LoVo (cell line): ENCODE measurements around the gene DES.
A peak's percentile ranks its signal among the peaks of the same experiment; 100 is the strongest.
"Not testable (repeated sequence)": the region's sequence is repeated elsewhere in the genome, so short reads cannot be mapped to it uniquely, and the experiment has no call there.

Experiments
- DNase-seq: peaks from one replicate; pipeline ENCODE4 v3.0.0-alpha.2; 2016; ENCODE audit warnings: low spot score

The DES gene

DNA sequence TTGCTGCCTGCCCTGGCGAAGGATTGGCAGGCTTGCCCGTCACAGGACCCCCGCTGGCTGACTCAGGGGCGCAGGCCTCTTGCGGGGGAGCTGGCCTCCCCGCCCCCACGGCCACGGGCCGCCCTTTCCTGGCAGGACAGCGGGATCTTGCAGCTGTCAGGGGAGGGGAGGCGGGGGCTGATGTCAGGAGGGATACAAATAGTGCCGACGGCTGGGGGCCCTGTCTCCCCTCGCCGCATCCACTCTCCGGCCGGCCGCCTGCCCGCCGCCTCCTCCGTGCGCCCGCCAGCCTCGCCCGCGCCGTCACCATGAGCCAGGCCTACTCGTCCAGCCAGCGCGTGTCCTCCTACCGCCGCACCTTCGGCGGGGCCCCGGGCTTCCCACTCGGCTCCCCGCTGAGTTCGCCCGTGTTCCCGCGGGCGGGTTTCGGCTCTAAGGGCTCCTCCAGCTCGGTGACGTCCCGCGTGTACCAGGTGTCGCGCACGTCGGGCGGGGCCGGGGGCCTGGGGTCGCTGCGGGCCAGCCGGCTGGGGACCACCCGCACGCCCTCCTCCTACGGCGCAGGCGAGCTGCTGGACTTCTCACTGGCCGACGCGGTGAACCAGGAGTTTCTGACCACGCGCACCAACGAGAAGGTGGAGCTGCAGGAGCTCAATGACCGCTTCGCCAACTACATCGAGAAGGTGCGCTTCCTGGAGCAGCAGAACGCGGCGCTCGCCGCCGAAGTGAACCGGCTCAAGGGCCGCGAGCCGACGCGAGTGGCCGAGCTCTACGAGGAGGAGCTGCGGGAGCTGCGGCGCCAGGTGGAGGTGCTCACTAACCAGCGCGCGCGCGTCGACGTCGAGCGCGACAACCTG is at the start of gene DES:
TSS of gene DES (plus strand) at position 223 of the 857 bp plus-strand sequence. CDS start at position 309, 86 bp downstream.
- no peak for DNase-seq

DNA sequence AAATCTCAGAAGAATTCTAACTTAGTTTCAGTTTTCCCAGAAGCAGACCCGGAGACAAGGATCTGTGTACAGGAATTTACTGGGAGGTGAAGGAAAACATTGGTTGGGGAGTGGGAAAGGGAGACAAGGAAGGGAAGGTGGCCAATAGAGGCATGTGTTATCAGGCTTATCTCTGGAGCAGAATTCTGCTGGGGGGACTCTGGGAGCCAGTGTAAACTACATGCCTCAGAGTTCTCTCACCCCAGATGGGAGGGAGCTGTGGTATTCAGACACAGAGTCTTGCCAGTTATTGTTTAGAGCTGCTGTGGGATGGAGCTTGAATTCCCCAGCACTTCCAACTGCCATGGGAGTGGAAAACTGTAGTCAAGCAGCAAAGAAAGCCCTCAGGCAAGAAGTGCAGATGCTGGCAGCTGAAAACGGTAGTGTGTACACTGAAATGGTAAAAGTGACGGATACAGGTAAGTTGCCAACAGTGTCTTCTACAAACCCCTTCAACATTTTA is 49.4 kb upstream of the DES start:
- DNase-seq = peak; percentile 3

DNA sequence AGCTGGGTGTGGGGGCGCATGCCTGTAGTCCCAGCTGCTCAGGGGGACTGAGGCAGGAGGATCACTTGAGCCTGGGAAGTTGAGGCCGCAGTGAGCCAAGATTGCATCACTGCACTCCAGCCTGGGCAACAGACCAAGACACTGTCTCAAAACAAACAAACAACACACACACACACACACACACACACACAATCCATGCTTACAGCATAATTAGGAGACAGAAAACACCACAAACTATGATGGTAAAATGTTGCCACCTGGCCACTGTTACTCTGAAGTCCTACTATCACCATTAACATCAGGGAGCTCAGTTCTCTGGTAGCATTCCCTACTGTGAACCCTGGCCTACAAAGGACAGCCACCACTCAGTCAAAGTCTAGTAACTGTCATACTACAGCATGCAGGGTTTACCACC is 48.7 kb upstream of the DES start:
- DNase-seq = peak; percentile 18

DNA sequence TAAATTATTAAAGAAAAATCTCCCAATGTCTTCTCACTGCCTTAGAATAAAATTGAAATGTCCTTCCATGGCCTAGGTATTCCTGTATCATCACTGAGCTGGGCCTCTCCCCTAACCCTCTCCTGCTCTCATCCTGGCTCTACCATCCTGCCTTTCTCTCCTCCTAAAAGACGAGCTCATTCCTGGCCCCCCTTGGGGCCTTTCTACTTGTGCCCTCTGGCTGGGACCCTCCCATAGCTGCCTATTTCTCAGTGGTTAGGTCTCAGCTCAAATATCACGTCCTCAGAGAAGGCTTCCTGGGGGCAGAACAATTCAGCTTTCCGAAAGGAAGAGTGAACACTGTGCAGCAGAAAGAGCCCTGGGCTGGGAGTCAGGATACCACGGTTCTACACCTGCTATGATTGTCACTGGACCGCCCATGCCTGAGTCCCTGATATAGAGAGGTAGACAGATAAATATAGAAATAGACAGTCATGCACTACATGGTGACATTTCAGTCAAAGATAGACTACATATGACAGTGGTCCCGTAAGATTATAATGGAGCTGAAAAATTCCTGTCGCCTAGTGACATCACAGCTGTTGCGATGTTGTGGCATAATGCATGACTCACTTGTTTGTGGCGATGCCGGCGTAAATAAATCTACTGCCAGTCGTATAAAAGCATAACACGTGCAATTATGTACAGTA is 39.9 kb upstream of the DES start:
- DNase-seq = no peak

DNA sequence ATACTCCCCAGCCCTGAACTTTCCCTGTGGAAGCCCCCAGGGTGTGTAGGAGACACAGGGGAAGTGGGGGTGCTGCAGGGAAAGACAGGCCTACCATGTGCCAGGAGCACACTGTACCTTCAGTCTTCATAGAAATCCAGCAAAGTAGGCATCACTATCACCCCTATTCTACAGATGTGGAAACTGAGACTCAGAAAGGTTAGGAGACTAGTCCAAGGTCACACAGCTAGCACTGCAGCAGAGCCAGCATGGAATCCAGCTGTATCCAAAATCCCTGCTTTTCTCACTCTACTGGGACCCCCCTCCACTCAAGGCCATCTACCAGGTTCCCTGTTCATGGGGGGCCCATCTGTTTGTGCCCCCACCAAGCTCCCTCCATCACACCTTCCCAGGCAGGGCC is 37.3 kb upstream of the DES start:
- no peak for DNase-seq

DNA sequence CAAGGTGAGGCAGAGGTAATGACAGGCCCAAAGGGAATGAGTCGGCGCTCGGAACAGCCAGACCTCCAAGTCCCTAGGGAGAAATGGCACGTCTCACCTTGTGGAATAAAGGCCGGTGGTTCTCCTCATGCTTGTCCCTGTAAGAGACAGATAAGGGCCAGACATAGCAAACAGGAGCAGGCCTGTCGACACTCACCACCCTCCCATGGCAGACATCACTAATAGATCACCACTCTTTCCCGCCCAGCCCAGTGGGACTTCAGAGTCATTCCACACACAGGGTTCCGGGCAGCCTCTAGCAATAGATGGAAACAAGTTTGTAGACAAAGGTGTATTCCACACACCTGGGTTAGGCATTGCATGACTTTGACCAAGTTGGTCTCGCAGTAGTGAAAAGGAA is 36.7 kb upstream of the DES start:
- no peak for DNase-seq

DNA sequence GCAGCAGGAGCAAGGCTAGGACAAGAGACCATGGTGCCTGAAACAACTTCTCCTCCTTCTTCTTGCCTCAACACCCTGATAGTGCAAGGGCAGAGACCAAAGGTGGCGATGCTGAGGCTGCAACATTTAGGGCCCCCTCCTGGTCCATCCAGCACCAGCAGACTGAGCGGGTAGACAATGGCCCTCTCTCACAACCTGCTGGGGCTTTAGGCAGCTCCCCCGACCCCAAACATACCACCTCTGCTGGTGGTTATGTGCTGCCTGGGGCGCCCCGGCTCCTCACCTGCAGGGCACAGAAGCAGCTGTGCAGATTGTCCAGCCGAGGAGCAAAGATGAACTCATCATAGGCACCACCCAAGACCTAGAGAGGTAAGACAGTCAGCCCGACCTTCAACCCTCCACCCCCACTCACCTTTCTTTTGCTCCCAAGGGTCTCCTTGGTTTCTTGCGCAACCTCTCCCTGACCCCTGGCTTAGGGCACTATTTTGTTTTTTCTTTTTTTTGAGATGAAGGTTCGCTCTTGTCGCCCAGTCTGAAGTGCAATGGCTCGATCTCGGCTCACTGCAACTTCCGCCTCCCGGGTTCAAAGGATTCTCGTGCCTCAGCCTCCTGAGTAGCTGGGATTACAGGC is 34.0 kb upstream of the DES start:
- DNase-seq = no peak

DNA sequence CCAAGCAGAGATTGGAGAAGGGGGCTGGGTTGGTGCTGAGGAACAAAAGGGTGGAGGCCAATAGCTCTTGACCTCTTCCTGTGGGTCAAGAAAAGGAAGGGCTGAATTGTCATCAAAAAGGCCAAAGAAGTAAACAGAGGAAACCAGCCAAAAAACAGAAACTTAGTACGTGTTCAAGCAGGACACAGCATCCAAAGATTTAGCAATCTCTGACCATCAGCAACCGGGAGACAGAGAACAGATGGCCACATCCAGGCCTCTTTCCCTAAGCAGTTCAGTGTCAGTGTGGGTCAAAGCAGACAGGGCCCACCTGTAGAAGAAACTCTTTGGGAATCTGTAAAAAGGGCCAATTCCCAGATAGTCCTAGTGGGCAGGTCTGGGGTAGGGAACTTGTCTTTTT is 33.3 kb upstream of the DES start:
- DNase-seq = no peak

DNA sequence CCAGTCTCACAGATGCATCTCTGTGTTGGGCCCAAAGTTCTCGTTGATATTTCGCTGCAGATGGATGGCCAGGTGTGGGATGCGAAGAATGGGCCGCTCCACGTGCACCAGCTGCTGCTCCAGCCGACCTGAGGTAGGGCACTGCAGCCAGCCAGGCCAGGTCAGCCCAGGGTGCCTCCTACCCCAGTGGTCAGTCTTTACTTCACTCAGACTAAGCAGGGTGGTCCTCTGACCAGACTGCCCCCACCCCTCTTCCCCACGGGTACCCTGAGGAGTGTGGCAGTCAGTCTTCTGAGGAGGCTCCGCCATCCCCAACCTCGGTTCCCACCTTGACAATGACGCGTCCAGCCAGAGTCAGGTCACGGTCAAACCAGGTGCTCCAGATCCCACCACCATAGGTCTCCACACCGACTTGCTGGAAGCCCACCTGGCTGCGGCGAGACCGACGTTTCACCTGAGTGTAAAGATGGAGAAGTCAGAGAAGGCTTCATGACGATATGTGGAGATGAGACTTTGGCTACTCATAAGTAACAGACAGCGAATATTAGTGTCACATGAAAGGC is 32.1 kb upstream of the DES start:
- no peak for DNase-seq

DNA sequence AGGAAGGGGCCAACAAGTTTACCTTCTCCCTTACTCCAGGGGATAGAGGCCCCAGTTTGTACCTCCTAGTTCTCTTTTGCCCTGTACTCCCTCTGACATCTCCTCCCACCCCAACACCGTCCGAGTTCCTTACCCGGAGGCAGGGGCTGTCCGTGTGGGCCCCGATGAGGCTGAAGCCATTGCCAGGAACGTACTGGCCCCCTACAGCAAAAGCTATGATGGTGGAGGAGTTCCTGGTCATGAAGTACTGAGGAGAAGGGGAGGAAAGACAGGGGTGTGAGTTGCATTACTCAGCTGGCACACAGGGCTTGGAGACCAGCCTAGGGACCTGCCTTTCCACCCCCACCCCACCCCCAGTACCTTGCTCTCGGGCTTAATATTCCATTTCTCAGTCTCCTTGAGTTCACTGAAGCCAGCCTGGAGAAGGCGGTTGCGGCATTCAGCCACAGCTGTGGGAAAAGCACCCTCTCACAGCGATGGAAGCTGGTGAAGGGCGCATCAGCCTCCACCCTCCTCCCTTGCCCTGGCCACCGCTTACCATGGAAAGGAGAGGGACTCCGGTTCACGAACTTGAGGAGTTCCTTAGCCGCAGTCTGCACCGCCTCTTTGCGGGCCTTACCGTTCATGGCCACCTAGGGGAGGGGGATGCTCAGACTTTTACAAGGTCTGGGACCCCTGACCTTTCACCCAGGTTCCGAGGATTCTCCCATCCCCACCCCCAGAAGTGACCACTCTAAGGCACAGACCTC is 31.5 kb upstream of the DES start:
- DNase-seq = no peak

DNA sequence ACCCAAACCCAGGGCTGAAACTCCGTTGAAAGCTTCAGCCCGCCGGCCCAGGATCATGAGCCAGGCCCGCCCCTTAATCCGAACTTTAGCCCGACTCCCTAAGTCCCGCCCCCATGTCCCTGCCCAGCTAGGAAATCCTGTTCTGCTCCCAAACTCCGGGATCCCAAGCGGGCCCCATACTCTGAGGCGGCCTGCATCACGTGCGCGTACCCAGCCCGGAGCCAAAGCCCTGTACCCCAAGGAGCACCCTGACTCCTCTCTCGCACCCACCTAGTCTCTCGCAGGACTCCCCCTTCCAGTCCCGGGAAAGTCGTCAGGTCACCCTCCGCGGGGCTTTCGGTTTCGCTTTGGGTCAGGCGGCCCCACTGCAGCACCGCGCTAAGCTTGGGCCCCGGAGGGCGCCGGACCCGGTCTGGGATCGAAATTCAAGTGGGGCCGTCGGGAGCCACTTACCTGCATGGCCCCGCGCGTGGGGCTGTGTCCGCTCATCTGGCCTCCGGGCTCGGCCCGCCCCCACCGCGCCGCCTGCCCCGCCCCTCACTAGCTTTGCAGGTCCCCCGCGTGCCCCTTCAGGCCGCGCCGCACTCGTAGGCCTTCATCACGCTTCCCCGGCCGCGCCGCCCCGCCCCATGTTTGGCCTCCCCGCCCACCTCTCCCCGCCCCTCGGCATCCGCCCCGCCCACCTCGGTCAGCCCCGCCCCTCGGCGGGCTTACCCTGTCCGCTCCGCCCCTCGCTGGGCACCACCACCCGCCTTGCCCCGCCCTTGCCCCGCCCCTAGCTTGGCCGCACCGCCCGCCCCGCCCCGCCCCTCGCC is 30.7 kb upstream of the DES start, which contains the start of gene DNPEP:
TSS of gene DNPEP (minus strand) at position 607 of the 815 bp plus-strand sequence. CDS start at position 489, 118 bp downstream.
- peak; percentile 91 for DNase-seq

DNA sequence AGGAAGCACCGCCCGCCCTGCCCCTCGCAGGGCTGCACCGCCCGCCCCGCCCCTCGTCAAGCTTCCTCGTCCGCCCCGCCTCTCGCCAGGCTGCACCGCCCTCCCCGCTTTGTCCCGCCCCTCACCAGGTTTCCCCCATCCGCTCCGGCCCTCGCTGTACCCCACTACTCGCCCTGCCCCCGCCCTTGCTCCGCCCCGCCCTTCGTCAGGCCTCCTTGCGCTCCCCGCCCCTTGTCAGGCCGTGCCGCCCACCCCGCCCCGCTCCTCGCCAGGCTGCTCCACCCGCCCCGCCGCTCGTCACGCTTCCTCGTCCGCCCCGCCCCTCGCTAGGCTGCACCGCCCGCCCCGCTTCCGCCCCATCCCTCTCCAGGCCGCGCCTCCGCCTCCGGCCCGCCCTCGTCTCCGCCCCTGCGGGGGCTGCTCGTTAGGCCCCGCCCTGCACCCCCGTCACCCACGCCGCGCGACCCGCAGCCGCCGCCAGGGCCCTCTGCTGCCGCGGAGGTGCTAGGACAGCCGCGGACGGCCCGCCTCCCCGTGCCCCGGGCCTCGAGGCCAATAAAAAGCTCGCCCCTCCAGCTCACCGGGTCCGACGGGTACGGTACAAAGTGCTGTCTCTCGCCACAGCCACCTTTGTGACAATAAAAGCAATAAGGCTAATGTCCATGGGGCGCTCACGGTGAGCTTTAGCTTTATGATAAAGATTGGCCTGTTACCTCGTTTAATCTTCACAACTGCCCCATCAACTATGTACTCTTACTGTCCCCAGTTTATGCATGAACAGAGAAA is 29.9 kb upstream of the DES start:
- peak; percentile 96 for DNase-seq

DNA sequence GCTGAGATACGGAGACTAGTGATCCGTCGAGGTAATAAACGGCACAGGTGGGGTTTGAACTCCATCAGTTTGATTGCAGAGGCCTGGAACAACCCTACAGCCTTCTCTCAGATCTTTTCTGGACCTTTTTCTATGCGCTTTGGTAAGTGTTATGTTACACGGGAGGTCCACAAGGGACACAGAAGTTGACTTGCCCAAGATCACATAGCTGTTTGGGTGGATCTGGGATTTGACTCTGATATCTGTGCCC is 29.3 kb upstream of the DES start:
- DNase-seq = no peak

DNA sequence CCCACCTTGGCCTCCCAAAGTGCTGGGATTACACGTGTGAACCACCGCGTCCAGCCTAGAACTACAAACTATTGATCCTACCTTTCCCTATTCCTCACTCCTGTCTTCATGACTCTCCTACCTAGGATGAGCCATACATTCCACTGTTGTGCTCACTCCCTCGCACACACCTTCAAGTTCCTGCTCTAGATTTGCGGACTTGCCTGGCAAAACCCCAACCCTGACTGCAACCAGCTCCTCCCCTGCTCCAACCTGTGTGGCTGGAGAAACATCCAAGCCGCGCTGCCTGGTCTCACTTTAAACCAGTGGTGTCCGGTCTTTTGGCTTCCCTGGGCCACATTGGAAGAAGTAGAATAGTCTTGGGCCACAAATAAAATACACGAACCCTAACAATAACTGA is 25.4 kb upstream of the DES start:
- DNase-seq = no peak

DNA sequence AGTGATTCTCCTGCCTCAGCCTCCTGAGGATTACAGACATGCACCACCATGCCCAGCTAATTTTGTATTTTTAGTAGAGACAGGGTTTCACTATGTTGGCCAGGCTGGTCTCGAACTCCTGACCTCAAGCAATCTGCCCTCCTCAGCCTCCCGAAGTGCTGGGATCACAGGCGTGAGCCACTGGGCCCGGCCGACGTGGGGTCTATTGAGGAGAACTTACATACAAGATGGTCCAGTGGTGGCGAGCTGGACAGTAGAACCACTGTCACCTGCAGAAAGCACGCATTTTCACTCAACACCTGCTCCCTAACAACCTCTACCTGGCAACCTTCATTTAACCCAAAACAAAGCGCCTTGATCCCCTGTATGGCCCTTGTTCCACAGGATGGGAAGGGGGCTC is 23.1 kb upstream of the DES start:
- not testable (repeated sequence) for DNase-seq

DNA sequence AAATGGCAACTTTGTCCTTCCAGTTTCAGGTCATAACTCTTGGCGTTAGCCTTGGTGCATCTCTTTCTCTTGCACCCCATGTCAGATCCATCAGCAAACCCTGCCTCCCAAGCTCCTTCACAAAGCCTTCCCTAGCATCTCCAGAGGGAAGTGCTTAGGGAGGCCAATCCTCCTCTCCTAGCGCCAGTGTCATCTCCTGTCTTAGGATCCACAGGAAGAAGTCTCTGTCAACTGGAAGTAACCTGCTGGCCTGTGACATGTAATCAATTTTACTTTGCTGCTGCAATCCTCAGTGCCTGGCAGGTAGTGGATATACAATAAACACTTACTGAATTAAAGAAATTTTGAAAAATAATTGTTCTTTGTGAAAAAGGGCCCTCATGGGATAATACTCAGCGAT is 22.6 kb upstream of the DES start:
- no peak for DNase-seq

DNA sequence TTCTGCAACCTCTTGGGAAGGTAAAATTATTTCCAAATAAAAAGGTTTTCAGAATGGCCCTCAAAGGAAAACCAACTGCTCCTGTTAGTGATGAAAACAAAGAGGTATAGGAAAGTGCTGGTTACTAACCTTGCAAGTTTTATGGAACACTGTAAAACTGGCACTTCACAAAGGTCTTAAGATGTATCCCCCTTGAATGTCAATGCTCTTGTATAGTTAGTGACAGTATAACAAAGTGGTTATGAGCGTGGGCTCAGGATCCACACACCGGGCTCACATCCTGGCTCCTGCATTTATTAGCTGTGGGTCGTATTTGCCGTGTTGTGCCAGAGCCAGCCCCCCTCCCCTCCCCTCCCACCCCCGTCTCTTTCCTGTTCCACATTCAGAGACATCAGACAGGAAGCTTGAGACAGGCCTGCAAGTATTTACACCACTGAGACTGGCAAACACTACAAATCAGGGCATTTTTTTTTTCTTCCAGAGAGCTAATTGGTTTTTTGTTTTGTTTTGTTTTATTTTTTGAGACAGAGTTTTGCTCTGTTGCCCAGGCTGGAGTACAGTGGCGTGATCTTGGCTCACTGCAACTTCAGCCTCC is 21.2 kb upstream of the DES start:
- no peak for DNase-seq

DNA sequence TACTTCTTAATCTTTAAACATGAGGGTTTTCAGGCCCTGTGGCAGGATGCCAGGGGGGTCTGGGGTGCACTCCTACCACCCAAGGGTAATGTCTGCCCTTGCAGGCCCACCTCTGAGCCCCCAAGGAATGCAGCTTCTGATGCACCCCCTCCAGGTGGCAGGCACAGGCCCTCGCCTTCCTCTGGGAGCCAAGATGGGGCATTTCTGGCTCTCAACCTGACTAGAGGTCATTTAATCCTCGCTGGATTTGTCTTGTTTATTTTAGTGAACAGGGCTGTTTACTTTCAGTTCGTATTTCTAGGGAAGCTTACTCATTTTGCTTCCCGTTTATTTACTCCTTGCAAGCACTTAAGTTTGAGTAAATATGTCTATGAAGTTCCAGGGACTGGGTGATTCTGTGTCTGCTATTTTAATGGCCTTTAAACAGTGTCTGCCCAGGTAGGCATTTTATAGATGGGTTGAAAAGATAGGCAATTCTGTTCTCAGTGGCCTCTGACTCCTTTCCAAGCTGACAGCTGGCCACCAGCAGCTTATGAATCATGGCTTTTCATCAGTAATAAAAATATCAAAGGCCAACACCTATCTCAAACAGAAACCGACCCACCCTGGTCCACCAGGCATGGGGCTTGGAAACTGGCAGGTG is 19.3 kb upstream of the DES start:
- DNase-seq = peak; percentile 78

DNA sequence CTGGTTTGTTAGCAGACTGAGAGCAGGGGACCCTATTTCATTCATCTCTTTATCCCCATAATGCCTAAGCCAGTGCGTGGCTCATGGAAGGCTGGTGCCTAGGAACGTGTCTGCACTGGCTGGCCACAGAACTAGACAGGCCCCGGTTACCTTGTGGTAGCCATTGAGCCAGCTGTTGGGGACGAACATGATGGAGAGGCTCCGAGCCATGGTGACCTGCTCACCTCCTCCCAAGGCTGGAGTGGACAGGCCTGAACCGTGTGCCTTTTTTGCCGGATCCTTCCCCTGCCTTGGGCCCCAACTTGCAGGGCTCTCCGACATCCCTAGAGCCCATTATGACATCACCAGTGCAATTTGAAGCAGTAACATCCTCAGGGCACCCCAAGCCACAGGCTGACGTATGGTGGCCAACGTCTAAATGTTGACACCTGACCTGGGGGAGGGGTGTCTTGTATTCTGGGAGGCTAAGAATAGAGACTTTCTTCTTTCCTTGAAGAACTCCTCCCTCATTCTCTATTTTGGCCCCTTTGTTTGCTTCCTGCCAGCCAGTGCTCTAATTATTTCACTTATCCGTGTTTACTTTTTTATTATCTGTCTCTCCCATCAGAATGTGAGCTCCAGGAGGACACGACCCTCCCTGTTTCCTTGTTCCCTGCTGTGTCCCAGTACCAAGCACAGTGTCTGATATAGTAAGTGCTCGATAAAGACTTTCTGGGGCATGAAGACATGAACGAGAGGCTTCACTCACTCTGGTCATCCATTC is 18.3 kb upstream of the DES start:
- DNase-seq = no peak
